ENCODE data around the gene DAND5. TPM values are rescaled to one million over a fixed set of nuclear protein-coding genes. Genes with fewer than 3 reads are reported as not detected.

The DAND5 gene
- total RNA-seq, 1 experiment from 2014 or later: not detected

DNA sequence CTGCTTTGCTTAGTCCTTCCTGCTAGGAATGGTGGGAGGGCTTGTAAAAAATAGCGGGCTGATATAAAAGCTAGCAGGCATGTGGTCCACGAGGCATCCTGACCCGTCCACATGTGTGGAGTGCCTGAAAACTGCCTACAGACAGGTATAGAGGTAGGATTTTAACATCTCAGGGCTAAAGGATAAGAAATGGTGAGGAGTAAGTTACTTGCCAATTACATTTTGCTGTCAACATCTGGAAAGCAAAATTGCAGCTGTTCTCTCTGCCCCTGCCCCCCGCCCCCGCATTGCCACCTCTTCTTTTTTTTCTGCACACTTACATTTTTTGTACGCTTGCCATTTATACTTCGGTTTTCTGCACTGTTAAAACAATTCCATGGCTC, 46.9 kb downstream of the DAND5 start:
- H3K27ac Mint-ChIP-seq (ENCODE audit: low read depth, unreplicated experiment): no peak overlapping the region
- ChIA-PET CTCF (interaction anchor here (1.3 kb wide), 1 partner anchor 46 kb away, joined by 4 read pairs; no protein-coding TSS in a partner anchor), POLR2A (interaction anchor here (1.1 to 4.4 kb wide), 2 partner anchors 9 to 136 kb away, joined by 3 to 45 read pairs; no protein-coding TSS in a partner anchor)
- no peak for TF ChIP-seq CTCF (IDR thresholded peaks at IDR 0.05; ENCODE audit: unreplicated experiment)
- intact Hi-C loops (cut with micrococcal nuclease): no loop called here
- DNase-seq (ENCODE audit: unreplicated experiment): no peak
- H3K36me3 Mint-ChIP-seq (ENCODE audit: insufficient read depth, unreplicated experiment): peaks cover 13% of the 10 kb centered on the region
- no TSS peak for BruUV-seq (replicated peaks)
- no peaks in the 10 kb centered on the region for H3K27me3 Mint-ChIP-seq (ENCODE audit: insufficient read depth, unreplicated experiment)
- H3K4me1 Mint-ChIP-seq (ENCODE audit: insufficient read depth, unreplicated experiment): peaks cover 45% of the 10 kb centered on the region
- no peaks in the 10 kb centered on the region for H3K9me3 Mint-ChIP-seq (ENCODE audit: unreplicated experiment)
- no peak overlapping the region for H3K4me3 Mint-ChIP-seq (ENCODE audit: unreplicated experiment)

DNA sequence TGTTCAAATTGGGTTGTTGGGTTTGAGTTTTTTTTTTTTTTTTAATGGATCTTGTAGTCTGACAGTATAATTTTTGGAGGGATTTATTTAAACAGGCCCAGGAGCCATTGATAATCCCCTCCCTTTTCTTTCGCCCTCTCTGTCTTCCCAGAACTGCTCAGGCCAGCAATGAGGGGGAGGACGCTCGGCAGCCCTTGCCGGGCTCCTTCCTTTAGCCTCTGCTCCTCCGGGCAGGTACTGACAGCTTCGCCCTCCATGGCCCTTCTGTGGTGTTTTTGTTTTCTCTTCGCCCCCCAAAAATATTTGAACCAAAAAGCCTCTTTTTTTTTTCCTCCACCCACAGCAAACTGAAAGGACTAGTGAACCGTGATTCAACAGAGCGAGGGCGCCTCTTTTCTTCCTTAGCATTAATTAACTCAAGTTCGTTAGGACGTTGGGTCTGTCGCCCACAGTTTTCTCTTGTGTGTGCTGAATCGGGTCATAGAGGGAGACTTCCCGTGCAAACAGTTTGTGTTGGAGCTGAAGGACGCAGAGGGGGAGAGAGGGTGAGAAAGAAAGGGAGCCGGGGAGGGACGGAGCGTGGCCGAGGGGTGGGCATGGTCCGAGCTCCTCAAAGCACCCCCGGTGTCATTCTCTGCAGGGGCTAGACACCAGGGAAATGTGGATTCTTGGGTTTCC, 47.4 kb downstream of the DAND5 start:
- Mint-ChIP-seq H3K27ac (ENCODE audit: low read depth, unreplicated experiment) (peak overlapping the region; percentile 41), H3K36me3 (ENCODE audit: insufficient read depth, unreplicated experiment) (peaks cover 13% of the 10 kb centered on the region), H3K27me3 (ENCODE audit: insufficient read depth, unreplicated experiment) (no peaks in the 10 kb centered on the region), H3K9me3 (ENCODE audit: unreplicated experiment) (no peaks in the 10 kb centered on the region), H3K4me1 (ENCODE audit: insufficient read depth, unreplicated experiment) (peaks cover 45% of the 10 kb centered on the region), H3K4me3 (ENCODE audit: unreplicated experiment) (peak overlapping the region; percentile 44)
- intact Hi-C loops (cut with micrococcal nuclease): no loop called here
- no peak for DNase-seq (ENCODE audit: unreplicated experiment)
- POLR2A ChIA-PET: interaction anchor here (0.7 to 4.4 kb wide), 2 partner anchors 9 to 17 kb away, joined by 3 to 45 read pairs; no protein-coding TSS in a partner anchor
- CTCF ChIA-PET: interaction anchor here (1.3 to 1.6 kb wide), 3 partner anchors 10 to 45 kb away, joined by 3 to 4 read pairs (median 4); no protein-coding TSS in a partner anchor
- TF ChIP-seq CTCF (IDR thresholded peaks at IDR 0.05; ENCODE audit: unreplicated experiment): no peak
- BruUV-seq (replicated peaks): no TSS peak

DNA sequence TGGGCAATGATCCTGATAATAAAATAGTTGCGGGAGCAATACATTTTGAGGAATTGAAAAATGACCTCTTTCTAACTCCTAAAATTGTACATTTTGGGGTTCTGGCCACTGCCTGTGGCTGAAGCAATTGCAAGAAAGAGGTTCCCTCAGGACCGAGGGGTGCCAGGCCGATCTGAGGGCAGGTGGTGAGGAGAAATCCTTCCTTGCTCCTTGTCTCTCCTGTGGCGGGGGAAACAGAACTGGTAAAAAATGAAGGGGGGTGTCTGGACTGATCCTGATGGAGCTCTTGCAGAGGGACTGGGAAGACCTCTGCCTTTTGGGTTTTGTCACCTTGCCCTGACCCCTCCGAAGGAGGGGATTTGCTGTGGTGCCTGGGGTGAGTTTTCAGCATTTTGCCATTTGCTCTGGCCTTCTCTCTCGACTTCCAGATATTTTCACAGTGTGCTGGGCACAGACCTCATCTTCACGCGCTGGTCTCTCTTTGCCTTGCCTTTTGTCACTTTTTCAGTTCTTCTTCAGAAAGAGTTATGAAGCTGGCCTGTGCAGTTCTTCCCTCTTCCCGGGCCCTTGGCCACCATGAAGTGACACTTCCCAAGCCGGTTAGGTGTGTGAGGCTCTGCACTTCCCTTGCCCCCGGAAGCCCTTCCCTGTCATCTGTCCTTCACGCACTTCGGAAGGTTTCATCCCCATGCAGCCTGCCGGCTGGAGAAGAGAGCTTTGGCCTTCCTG, 48.1 kb downstream of the DAND5 start:
- H3K27me3 Mint-ChIP-seq (ENCODE audit: insufficient read depth, unreplicated experiment): no peaks in the 10 kb centered on the region
- ChIA-PET CTCF (interaction anchor here (1.2 to 1.6 kb wide), 4 partner anchors 11 to 76 kb away, joined by 3 to 4 read pairs (median 4); no protein-coding TSS in a partner anchor), POLR2A (interaction anchor here (0.7 to 4.4 kb wide), 2 partner anchors 8 to 17 kb away, joined by 3 to 45 read pairs; no protein-coding TSS in a partner anchor)
- peak overlapping the region; percentile 41 for H3K27ac Mint-ChIP-seq (ENCODE audit: low read depth, unreplicated experiment)
- no peak overlapping the region for H3K4me3 Mint-ChIP-seq (ENCODE audit: unreplicated experiment)
- H3K36me3 Mint-ChIP-seq (ENCODE audit: insufficient read depth, unreplicated experiment): peaks cover 13% of the 10 kb centered on the region
- no peaks in the 10 kb centered on the region for H3K9me3 Mint-ChIP-seq (ENCODE audit: unreplicated experiment)
- peaks cover 52% of the 10 kb centered on the region for H3K4me1 Mint-ChIP-seq (ENCODE audit: insufficient read depth, unreplicated experiment)
- intact Hi-C loops (cut with micrococcal nuclease): no loop called here
- DNase-seq (ENCODE audit: unreplicated experiment): no peak
- no TSS peak for BruUV-seq (replicated peaks)
- no peak for TF ChIP-seq CTCF (IDR thresholded peaks at IDR 0.05; ENCODE audit: unreplicated experiment)

All from MCF 10A (cell line).